ENCODE results near the gene PALMD.
A peak's percentile ranks its signal among the peaks of the same experiment; 100 is the strongest.

Gene PALMD

DNA sequence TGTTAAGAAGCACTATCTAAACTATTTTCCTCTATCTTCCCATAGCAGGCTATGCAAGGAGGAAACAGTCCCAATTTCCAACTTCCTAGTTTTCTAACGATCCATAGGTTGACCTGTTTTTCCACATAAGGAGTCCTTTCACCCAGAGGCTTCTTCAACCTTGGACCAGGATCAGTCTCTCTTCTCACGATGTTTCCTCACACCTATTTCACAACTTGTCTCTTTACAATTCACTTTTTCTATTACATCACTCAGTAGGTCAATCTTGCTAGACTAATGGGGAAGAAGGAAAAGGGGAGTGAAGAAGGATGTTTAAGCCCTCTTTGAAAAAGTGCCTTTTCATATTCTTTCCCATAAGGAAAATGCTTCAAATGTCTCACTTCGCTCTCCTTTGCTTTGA is 15.9 kb downstream of the PALMD start:
- no peak for DNase-seq

DNA sequence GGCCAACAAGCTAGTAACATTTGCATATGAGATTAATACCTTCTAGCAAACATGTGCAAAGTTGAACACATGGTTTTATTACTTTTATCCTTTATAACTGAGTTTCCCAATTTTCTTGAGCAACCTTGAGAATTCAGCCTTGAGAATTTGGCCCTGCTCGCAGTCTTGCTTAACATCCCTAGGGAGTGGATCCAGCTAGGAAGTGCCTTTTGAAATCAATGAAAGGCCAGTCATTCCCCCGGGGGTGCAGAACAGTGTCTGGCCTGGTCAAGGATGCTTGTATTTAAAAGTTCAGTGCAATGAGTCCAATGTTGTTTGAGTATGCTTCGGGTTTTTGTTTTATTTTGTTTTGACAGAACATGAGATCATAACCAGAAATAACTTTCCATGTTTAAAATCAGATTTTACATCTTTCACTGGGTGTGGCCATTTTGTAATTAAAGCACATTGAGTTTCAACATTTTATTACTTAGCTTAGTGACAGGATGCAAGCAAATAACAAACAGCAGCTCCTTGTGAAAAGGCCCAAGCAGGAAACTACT is 16.7 kb downstream of the PALMD start:
- no peak for DNase-seq

DNA sequence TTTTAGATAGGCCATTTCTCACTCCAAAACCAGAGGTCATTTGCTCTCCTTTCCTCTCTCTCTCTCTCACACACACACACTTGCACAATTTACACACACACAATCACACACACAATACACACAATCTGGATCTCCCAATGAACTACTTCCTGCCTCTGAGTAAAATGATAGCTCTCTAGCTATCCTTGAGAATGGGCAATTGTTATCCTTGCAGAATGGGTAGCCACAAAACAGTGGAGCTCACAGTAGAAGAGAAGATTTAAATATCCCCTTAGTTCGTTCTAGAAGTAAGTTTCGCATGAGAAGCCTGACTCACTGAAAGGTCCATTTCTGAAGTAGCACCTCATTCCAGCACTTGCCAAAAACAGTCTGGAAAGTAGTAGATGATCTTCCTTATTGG is 17.6 kb downstream of the PALMD start:
- DNase-seq, result no peak

DNA sequence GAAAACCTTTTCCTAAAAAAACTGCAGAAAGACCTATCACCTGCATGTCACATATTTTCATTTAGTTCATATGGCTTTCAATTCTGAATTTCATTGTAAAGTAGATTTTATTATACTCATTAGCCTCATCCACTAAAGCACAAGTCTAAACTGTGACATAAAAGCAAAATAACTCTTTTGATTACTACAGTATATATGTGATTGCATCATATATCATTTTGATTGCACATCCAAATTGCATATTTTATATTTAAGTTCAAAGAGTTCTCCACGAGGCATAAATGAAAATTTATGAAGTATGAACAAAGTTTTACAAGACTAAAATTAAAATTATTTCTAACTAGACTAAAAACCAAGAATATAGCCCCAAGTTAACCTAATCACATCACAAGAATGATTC is 19.3 kb downstream of the PALMD start:
- no peak for DNase-seq

DNA sequence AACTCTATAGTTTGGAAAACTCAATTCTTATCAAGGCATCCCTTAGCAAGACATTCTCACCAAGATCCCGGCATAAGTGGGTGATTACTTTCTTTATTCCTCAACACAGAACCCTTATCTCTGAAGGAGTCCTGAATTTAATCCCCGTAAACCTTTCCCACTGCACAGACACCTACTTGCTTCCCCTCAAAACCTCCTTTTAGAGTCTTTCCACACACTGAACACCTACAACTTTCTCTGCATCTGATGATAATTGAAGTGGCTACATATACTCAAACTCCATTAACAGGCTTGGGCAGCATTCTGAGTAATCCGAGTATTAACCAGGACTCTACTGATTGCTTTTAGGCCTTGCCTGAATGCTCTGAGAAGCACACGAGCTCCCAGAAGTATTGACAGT is 23.5 kb downstream of the PALMD start:
- no peak for DNase-seq

DNA sequence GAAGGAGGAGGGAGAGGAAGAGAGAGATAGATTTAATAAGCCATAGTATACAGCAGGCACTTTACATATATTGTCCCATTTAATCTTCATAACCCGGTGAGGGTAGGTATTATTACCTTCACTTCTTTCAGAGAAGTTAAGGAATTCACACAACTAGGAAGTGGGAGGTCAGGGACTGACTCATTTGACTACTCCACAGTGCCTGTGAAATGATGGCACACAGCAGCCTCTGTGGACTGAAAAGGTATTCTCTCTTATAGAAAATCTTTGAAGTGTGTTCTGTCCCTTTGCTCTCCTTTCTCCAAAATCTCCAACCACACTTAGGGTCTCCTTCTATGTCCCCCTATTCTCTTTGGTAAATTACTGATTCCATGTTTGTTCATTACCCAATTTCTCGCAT is 23.9 kb downstream of the PALMD start:
- no peak for DNase-seq

DNA sequence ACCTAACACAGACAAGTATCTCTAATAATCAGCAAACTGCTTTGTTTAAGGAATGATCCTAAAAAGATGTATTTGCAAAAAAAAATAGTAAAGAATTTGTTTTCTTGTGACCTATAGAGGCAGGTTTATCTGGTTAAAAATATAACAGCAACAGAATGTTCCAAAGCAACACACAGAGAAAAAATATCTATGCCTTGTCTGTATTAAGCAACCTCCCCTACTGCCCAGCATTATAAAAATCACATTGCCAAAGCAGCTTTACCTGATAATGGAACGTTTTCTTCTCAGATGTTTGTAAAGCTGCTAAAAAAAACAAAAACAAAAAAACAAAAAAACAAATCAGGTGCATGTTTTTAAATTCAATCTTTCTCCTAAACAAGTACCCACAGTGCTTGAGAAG is 24.7 kb downstream of the PALMD start:
- DNase-seq, result no peak

DNA sequence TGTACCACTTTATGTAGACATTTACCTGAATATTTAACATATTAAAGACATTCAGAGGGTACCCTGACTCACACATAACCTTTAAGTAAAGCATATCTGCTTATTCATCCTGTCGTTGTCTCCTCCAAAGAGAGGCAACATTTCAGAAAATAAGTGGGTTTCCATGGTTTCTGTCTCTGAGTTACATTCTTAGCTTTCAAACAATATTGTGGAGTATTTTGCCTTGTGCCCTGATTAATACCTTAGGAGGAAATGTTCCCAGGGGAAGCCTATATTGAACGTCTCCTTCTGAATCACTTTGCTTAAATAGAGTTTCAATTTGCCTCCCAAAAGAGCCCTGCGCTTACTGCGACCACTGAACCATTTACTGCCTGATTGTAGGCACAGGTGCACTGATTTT is 26.1 kb downstream of the PALMD start:
- DNase-seq, result no peak

DNA sequence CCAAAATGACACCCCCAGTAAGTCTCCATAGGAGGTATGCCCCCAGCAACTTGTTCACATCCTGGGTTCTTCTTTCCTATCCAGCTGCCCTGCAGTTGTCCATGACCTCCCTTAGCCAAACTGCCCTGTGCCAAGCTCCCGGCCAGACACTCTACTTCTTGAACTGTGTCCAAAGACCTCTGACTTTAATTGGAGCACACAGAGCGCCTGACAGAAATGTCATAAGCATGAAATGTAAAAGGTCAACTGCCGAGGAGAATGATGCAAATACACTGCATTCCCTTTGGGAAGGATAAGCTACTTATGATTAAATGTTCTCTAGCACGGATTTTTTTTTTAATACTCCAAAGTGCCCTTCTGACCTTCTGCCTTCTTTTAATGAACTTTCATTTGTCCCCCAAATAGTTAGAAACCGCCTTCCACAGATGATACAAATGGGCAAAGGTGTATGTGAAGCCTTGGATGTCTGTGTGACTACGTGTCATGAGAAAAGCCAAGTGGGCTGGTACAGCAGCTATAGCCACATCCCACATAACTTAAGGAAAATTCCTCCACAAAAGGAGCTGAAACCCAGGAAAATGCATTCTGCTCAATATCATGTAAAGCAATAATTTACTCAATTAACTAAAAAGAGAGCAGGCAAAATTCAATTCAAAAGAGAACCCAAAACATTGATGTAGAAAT is 26.8 kb downstream of the PALMD start:
- DNase-seq, result no peak

DNA sequence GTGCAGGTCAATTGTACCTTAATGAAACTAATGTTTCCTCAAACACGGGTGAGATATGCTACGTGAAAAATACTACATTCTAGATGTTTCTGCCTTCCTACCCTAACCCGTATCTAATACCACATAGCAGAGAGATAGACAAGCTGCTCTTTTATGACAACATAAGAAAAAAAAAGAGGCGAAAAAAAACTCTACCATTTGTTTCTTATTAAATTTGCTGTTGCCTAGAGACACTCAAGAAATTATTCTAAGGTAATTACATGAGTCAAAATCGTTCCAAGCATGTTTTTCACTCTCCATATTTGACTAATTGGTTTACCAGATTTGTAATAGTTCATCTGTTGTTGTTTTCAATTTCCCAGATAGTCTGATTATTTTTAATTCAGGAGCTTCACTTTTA is 27.4 kb downstream of the PALMD start:
- DNase-seq, result no peak

DNA sequence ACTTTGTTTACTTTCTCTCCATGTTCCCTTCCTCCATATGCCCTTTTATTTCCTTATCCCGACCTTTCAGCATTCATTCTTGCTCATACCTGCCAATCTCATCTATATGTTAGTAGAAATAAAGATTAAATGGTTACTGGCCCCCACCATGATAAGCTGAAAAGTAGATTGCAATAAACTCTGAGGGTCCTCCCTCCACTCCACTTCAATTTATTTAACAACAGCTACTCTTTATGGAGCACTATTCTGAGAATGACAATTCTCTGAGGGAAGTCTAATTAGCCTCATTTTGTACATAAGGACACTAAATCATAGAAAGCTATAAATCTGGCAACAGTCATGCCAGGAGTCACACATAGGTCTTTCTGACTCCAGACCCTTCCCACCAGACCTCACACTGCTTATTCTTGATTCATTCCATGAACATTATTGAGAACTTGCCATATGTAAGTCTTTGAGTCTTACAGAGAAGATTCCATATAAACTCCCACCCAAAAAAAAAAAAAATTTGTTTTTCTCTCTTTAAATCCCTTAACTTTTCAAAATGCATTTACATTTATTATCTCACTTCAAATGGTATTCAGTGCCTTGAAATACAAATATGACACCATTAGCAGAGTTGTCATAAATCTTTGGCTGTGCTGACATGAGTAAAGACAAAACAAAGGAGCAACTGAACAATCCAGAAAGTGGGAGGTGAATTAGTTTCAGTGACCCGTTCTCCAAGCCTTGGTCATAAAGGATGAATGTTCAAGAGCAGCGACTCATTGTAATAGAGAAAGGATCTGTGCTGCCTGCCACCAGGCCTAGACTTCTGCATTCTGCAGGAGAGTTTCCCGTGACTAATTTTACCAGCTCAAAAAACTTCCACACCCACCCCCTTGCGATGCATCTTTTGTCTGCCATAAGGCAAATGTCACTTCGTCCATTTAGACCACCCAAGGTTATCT is 28.5 kb downstream of the PALMD start:
- DNase-seq, result peak; percentile 33

DNA sequence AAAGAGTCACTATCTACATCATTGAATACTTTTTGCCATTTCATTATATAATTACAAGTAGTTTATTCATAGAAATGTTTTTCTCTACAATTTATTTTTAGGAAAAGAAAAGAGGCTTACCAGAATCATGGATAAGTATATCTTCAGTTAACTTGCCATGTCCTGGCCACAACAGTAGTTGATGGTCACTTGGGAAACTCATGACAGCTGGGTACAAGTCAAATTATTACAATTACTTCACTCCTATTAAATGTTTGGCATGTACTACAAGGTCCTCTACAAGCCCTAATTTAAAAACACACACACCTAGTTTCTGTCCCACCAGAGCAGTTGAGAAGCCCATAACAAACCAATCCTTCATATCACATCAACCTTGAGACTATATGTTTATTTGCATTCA is 29.4 kb downstream of the PALMD start:
- no peak for DNase-seq

DNA sequence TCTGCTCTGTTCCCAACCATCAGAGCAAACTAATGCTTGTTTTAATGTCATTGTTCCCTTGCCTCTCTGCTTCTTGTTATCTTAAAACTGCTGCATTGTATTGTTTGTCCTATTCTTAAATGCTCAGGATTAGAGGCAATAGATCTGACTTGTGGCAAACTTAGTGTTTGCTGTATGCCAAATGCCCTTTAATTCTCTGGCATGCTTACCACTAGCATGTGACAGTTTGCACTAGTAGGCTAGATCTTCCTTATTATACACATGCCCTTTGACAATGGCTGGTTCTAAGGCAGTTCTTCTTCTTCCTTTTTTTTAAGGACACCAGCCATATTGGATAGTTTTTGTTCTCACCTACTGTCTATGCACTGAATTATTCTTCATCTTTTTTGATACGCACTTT is 30.1 kb downstream of the PALMD start:
- DNase-seq, result no peak

DNA sequence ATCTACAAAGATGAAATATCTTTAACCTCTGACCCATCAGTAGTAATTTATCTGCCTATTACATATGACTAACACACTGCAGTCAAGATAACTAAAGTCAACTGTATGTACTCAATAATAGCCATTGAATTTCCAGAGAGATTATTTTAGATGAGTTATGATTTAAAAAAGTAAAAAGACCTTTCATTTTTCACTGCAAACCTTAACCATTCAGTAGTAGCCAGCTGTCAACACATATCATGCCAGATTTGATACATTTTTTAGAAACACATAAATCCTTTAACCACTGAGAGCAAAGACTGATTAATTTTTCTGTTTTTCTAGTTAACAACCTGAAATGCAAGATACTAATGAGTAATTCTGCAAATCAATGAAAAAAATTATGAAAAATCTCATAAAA is 31.0 kb downstream of the PALMD start:
- DNase-seq, result no peak

DNA sequence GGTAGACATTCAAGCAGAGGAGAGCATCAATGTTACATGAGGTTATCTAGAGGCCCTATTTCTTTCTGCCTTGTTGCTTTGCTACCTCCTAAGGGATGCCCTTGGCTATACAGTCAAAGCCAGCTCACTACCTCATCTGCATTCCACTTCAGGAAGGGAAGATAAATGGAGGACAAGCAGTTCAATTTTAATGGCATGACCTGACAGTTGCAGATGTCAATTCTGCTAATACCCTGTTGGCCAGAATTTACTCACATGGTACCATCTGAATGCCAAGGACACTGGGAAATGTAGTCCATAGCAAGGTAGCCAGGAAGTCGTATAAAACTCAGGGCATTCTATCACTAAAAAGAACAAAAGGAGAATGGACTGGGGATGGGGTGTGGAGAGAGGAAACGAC is 31.5 kb downstream of the PALMD start:
- DNase-seq, result no peak

DNA sequence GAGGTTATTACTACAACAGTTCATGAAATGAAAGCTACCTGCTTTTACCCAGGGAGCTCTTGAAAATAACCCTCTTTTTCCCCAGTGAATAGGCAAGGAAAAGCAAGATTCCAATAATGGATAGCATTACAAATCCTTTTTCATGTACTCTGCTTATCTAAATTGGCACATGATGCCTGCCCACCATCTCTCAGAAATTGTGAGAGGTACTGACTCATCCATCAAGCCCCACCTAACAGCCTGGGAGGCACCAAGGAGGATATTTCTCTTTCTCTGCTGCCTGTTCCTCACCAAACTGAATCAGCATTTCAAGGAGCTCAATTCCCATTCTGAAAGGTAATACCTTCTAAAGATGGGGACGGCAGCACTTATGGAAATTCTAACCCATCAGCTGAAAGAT is 34.4 kb downstream of the PALMD start:
- DNase-seq, result no peak

DNA sequence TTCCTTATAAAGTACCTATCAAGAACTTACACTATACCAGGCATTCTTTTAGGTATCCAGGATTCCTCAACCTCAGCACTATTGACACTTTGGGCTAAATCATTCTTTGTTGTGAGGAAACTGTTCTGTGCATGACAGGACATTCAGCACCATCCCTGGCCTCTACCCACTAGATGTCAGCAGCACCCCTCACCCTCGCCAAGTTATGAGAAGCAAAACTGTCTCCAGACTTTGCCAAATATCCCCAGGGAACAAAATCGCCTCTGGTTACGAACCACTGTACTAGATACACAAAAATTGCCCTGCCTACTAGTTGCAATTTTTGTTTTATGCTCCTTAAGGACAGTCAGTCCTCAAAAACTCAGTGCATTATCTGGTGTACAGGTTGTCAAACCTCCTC is 35.7 kb downstream of the PALMD start:
- DNase-seq, result no peak

DNA sequence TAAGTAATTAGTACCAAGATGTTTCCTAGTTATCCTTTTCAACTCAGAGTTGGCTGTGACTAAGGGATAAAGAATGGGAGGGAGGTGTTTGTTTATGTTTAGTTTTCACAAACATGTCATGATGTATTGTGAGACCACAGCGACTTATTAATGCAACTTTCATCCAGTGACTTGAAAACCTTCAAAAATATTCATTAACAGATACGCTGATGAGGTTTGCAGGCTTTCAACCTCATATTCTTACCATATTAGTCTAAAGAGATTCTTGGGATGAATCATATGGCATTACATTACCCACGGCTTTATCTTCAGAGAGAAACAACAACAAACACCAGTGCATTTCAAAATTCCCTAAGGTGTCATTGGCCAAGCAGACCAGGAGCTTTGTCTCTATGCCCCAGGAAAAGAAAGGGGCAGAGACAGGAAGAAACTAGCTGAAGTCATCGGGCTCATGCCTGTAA is 36.4 kb downstream of the PALMD start:
- no peak for DNase-seq

DNA sequence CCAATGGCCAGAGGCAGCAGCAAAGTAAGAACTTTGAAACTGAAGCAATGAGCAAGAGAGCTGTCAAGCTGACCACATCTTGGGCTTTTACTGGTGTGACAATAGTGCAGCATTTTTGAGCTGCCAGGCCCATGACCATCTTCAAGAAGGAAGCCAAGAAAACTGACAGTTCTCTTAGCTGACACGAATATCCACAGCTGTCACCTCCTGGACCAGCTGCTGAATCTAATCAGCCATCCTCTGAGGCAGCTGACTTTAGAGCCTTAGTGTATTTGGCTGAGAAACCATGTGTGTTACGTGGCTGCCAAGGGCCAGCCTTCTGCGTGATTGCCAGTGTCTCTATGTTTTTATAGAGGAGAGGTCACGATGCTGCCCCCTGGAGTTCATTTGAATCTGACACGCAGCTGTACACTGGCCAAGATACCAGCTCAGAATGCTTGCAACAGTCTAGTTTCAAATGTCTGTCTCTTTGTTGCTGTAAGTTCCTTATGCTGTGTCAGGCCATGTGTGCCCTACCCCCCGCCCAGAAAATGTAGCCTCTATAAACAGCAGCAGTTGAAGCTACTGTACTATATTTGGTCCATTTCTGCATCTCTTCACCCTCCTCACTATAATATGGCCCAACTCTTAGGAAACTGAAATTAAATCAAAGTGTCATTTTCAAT is 39.7 kb downstream of the PALMD start:
- DNase-seq, result peak; percentile 27

DNA sequence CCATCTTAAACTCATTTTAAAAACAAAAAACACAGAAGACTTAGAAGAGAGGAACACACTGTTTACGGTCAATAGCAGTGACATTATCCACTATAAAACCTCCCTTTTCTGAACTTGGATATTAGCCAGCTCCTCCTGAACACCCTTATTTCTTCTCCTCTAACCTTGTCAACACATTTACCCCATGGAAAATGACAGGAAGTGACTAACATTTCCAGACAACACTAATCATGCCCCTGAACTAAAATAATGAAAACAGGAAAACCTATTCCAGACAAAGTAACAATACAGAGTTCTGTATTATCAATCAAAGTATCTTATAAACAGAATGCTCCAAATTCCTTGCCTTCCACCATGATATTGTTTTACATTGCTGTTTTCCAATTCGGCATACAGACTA is 45.3 kb downstream of the PALMD start:
- DNase-seq, result no peak

DNA sequence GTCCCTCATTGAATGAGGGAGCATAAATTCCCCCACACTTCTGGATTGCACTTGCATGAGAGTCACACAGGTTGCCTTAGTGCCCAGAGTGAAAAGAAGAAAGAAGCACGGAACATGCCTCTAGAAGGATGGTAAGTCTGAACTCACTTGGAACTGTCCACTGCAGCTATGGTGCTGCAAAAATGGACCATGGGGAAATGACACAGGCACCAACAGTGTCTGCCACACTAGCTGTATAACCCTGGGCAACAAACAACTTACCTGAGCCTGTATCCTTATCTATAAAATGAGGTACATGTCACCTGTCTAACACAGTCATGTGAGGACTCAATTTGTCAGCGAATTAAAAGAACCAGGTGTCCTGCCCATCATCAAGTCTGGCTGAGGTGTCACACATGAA is 50.7 kb downstream of the PALMD start:
- DNase-seq, result no peak

DNA sequence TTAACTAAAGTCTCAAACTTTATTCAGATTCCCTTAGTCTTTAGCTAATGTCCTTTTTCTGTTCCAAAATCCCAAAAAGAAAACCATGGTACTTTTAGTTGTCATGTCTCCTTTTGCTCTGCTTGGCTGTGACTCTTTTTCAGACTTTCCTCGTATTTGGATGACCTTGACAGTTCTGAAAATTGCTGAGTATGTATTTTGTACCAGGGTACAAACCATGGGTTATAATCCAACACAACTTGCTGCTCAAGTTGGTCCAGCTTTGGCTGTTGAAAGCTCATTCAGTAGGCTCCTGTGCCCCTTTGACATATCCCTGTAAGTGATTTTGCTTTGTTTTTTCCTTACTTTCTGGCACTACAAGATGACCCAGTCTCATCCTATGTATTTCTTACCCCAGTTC is 51.7 kb downstream of the PALMD start:
- DNase-seq, result no peak

DNA sequence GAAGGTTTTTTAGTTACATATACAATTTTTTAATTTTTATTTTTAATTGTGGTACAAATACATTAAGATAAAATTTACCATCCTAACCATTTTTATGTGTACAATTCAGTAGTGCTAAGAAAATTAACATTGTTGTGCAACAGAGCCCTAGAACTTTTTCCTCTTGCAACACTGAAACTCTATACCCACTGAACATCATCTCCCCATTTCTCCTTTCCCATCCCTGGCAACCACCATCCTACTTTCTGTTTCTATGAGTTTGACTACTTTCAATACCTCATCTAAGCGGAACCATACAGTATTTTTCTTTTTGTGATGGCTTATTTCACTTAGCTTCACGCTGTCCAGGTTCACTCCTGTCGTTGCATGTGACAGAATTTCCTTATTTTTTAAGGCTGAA is 54.1 kb downstream of the PALMD start:
- DNase-seq, result no peak

DNA sequence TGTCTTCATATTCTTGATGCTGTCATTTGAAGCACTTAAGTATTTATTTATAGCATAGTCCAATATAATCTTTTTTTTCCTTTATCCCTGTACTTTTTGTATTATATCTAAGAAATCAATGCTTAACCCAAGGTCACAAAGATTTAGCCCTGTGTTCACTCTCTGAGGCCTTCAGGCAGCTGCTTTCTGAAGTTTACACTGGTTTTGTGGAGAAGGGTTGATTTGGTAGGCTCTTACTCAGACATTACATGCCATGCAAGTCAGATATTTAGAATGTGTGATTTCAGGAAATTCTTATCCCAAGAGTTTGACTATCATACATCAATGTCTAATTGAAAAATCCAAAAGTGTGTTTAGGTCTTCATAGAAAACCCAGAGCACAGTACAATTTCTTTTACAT is 56.3 kb downstream of the PALMD start:
- DNase-seq, result no peak

Measured in SHP77 treated with DMSO at 0.1 percent for 48 hours (cell line).